Left cardiac atrium (tissue), 4 donors: Measurements from ENCODE around the gene RXFP4. TPM values are rescaled to one million over a fixed set of nuclear protein-coding genes. Genes with fewer than 3 reads are reported as not detected.

Source experiments
- ATAC-seq, 2 donors: fragments of 200-7000 bp; cut with Tn5 transposase; one replicate each; pipeline ENCODE4 v1.9.1; 2020; ENCODE audit warnings: mild to moderate bottlenecking in 2 of 2, moderate library complexity in 2 of 2
- DNase-seq: peaks from one replicate; pipeline ENCODE4 v3.0.0-alpha.2; 2020
- intact Hi-C, 2 donors: fragments of 100-400 bp; cut with DNase I; formaldehyde crosslinking; loops; one replicate each; pipeline versions ENCODE4 v1.14.1 to v1.15.1; 2022 to 2023
- microRNA-seq, 2 donors: library from miRNA; unstranded; fragments of <30 nt; microRNA quantifications; one replicate each; pipeline ENCODE4 v1.2.0, GENCODE V29; 2020
- total RNA-seq, 2 donors: library from RNA; stranded (reverse); fragmentation: NEBNext Ultra II Directional; extraction: Animal tissue kit (Norgen Biotek cat#: 25700); gene quantifications; one replicate each; pipeline ENCODE4 v1.2.1, GENCODE V29; 2021
- donor health status: DM: no; HTN: yes; CAD: no.
- donor health status: DM: no; HTN: yes; CAD: no; lungs with severe emphysema.
- donor health status: DM: yes; HTN: yes; CAD: no.
- donor health status: Dilated cardiomyopathy.

The RXFP4 gene
- total RNA-seq, 2 donors from 2014 or later: not detected

GRCh38 chr1:155989242-155990004 is 48.0 kb downstream of the RXFP4 start:
- intact Hi-C loops: loop anchor here (2.0 kb wide), 1 partner anchor 51 kb away; no protein-coding TSS in a partner anchor
- DNase-seq (peak; percentile 83), ATAC-seq (peak; percentile 93 to 94)

DNA sequence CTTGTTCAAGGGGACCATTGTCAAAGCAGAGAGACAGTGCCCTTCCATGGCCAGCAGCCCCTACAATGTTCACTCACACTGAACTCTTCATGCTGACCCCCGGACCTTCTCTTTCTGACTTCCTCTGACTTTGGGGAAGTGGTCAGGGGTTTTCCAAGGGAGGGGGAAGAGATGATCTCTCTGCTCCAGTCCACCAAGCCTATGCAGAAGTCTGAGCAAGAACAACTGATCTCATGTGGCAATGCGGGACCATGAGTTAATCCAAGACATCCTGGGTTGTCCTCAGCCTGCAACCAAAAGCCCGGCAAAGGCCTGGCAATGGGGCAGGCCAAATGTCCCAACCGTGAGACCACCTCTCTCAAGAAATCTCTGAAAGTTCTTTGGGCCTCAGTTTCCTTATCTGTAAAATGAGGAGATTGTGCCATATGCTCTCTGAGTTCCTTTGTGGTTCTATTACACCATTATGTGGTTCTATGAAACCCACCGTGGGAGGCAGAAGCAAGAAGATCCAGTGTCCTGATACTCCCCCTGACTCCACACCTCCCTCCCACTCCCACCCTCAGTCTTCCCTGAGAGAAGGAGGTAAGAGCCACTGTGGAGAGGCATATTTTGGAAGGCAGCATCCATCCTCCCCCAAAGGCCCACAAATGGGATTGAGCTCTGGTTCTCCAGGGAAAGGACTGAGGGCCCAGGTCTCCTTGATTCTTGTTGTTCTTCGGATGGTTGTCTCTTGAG is 48.7 kb downstream of the RXFP4 start:
- ATAC-seq: peak in 1 of 2 donors; percentile 51
- intact Hi-C loops: no loop called here
- DNase-seq: no peak

Small RNA genes lying within 50 kb of the gene (microRNA-seq; reads per million reads assigned to microRNA genes)
- gene MIR6738: 0 to 0.20 reads per million in 2 donors

Other genes starting within 250 kb of the RXFP4 start
- 10 to 100 TPM; 22.2 to 28.4 TPM for gene GON4L, start 84.4 kb upstream of the RXFP4 start, total RNA-seq
- 10 to 100 TPM in 1 of 2 donors, 1 to 10 TPM in 1; 9.9 to 16.5 TPM for gene SYT11, start 82.1 kb upstream of the RXFP4 start, total RNA-seq
- 10 to 100 TPM; 23.1 to 26.1 TPM for gene RIT1, start 30.3 kb upstream of the RXFP4 start, total RNA-seq
- 10 to 100 TPM; 21.0 to 27.8 TPM for gene KHDC4, start 7.2 kb upstream of the RXFP4 start, total RNA-seq
- gene ARHGEF2, start 36.9 kb downstream of the RXFP4 start, total RNA-seq: 10 to 100 TPM; 63.4 to 70.8 TPM
- gene SSR2, start 79.3 kb downstream of the RXFP4 start, total RNA-seq: 100 to 1,000 TPM; 101 to 127 TPM
- 10 to 100 TPM; 23.6 to 27.2 TPM for gene UBQLN4, start 112.2 kb downstream of the RXFP4 start, total RNA-seq
- gene LAMTOR2, start 113.1 kb downstream of the RXFP4 start, total RNA-seq: 10 to 100 TPM; 48.9 to 54.4 TPM
- not detected for gene RAB25, start 119.5 kb downstream of the RXFP4 start, total RNA-seq
- gene MEX3A, start 140.8 kb downstream of the RXFP4 start, total RNA-seq: under 1 TPM; 0.15 to 0.42 TPM
- 100 to 1,000 TPM; 264 to 384 TPM for gene LMNA, start 173.1 kb downstream of the RXFP4 start, total RNA-seq
- gene SEMA4A, start 211.9 kb downstream of the RXFP4 start, total RNA-seq: 1 to 10 TPM; 2.7 to 3.8 TPM